ENCODE results near the gene FMO2. TPM values are rescaled to one million over a fixed set of nuclear protein-coding genes. Genes with fewer than 3 reads are reported as not detected.

Gene FMO2
- not detected in 5 replicates for total RNA-seq (2022; extraction: Qiagen RNA extraction)

GRCh38 chr1:171185091-171185490 is at the start of gene FMO2:
TSS of gene FMO2 (plus strand) at chr1:171185300. CDS start at chr1:171185714, 414 bp downstream.

GRCh38 chr1:171248302-171248701 is 63.2 kb downstream of the FMO2 start, which contains the start of gene FMO1:
TSS of gene FMO1 (plus strand) at chr1:171248494. CDS start at chr1:171258088, 9,594 bp downstream.

Other genes with a start within 250 kb of the FMO2 start
- not detected in 5 replicates for gene MROH9, start 249.8 kb upstream of the FMO2 start, total RNA-seq (2022; extraction: Qiagen RNA extraction)
- not detected in 5 replicates for gene FMO3, start 94.4 kb upstream of the FMO2 start, total RNA-seq (2022; extraction: Qiagen RNA extraction)
- not detected in 5 replicates for gene FMO1, start 63.2 kb downstream of the FMO2 start, total RNA-seq (2022; extraction: Qiagen RNA extraction)
- 0.24 to 0.50 TPM (median 0.42 TPM) in 5 replicates for gene FMO4, start 128.9 kb downstream of the FMO2 start, total RNA-seq (2022; extraction: Qiagen RNA extraction)

All from A549 treated with AZD2906 at 1 μM for 4 hours (cell line).